NCI-H524 treated with DMSO at 0.1 percent for 48 hours (cell line): Measurements from ENCODE around the gene TGOLN2.
A peak's percentile ranks its signal among the peaks of the same experiment; 100 is the strongest.

Source experiments
- DNase-seq: peaks from one replicate; lab custom pipeline; 2025; lab: John Stamatoyannopoulos, UW

The TGOLN2 gene

GRCh38 chr2:85308896-85309555 is 18.8 kb downstream of the TGOLN2 start:
- peak; percentile 90 for DNase-seq

- DNase-seq: no peak
Observed at GRCh38 chr2:85308201-85308600, 19.6 kb downstream of the TGOLN2 start.

- DNase-seq: no peak
Observed at GRCh38 chr2:85307527-85307897, 20.3 kb downstream of the TGOLN2 start.

DNA sequence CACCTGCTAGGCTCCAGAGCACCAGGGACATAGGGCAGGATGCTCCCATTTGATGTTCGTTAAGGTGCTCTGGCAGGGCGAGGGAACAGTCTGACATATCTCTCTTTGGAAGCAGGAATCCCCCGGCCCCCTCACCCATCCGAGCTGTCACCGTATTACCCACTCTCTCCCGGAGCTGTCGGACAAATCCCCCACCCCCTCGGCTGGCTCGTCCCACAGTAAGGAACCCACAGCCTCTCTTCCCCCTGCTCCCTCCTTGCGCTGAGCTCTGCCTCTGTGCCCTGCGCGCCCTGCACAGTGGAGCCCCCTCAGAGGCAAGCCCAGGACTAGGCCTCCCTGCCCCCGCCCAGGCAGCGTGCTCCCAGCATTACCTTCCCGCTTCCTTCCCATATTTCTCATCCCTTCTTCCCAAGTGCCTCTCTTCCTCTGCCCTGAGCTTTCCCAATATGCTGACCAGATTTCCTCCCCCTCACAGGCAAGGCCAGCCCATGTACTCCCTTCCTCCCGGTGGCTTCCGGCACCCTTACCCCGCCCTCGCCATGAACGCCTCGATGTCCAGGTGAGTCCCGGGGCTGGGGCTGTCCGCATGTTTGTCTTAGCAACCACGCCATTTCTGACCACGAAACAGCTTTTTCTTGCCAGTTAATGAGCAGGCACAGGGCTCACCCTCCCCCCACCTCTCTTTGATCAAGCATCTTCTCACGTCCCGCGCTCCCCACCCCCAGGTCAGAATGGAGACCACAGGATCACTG is 23.8 kb downstream of the TGOLN2 start:
- no peak for DNase-seq

- no peak for DNase-seq
Observed at GRCh38 chr2:85302121-85302520, 25.7 kb downstream of the TGOLN2 start.

- DNase-seq: no peak
Observed at GRCh38 chr2:85291425-85292023, 36.3 kb downstream of the TGOLN2 start.

DNA sequence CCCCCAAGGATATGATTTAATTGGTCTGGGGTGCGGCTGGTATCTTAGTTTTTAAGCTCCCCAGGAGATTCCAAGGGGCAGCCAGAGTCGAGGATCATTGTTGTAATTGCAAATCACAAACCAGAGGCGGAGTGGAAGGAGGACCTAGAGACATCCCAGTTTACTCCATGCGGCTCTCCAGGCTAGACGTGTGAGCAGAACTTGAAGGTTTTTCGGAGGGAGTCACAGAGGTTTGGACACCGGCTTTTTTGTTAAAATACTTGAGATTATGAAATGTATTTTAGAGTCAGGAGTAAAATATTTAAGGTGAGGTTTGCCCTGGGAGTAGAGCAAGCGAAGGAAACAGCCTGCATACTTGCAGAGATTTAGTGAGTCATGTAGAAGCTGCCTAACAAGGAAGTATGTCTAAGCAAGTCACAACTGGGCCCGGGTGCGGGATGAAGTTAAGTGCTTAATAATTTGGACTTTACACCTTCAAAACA is 39.5 kb downstream of the TGOLN2 start:
- peak; percentile 53 for DNase-seq

GRCh38 chr2:85287721-85288120 is 40.1 kb downstream of the TGOLN2 start:
- no peak for DNase-seq

- DNase-seq: no peak
Observed at GRCh38 chr2:85286918-85287317, 40.9 kb downstream of the TGOLN2 start.

GRCh38 chr2:85283641-85284040 is 44.1 kb downstream of the TGOLN2 start:
- no peak for DNase-seq

DNA sequence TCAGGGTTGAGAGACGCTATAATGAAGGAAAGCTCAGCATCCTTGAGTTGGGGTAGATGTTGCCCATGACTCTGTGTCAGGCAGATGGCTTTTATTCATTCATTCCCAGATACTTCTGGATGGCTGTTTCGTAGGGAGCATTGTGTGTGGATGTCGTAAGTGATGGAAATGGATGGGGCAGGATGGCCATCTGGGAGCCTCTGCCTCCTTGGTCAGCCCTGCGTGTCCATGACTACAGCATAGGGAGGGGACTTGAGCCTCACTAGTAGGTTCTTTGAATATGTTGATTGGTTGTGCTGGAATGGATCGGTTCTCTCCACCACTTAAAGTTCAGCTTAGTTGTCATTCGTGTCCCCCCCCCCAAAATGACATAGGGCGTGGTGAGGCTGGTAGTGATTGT is 44.9 kb downstream of the TGOLN2 start:
- DNase-seq: no peak

DNA sequence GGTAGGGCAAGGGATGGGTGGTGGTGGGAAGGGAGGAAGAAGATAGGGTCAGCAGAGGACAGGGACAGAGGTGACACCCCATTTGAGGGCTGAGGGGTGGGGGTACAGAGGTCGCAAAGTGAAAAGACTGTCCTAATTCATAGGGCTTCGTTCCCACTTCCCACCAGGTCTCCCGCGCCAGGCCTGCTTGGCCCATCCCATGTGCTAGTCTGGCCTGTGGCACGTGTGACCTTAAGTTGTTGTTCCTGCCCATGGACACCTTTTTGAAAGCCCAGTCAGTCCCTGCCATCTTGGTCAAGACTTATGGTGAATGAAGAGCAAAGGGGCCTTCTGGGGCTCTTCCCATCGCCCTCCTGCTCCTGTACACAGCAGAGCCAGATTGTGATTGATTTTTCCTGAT is 46.2 kb downstream of the TGOLN2 start:
- no peak for DNase-seq

DNA sequence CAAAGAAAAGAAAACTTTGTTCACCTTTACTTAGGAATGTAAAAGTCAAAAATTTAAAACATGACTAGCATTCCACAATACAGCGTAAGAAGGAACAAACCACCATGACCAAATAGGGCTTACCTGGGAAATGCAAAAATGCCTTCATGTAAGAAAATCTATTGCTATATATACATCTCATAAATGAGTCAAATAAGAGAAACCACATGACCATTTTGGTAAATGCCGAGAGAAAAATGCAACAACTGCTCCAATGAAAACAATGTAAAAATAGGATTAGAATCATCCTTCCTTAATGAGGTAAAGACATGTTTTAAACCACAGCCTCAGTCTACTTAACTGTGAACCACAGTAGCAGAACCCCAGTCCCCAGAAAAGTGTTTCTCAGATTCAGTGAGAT is 49.4 kb downstream of the TGOLN2 start:
- DNase-seq: no peak

DNA sequence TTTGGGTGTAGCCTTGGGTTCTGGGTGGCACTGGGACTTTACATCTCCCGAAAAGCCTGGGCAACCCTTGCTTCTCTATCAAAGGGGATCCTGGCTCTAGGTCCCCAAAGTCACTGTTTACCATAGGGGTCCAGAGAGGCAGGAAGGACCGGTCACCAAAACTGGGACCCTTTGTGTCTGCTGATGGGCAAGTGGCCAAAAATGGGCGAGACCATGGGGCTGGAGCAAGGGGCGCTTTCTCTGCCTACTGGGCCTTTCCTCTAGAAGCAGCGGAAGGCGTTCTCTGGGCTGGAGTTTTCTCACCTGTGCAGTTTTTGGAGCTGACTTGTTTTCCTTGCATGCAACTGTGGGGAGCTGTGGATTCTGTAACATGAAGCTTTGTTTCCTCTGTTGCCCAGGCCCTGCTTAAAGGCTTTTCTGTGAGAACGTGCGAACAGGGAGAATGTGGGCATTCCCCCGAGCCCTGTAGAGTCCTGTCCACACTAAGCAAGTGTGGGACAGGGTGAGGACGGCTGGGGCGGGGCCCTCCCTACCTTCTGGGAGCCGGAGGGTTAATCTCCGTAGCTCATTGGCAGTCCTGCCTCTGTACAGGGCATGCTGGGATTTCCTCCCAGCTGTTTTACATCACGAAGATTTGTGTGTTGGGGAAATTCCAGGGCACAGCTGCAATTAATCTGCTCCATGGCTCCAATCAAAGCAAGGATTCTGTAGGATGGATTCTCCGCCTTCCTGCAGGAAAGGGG is 50.2 kb downstream of the TGOLN2 start:
- no peak for DNase-seq

GRCh38 chr2:85276571-85277118 is 51.1 kb downstream of the TGOLN2 start:
- no peak for DNase-seq

- no peak for DNase-seq
Observed at GRCh38 chr2:85275984-85276540, 51.7 kb downstream of the TGOLN2 start.

DNA sequence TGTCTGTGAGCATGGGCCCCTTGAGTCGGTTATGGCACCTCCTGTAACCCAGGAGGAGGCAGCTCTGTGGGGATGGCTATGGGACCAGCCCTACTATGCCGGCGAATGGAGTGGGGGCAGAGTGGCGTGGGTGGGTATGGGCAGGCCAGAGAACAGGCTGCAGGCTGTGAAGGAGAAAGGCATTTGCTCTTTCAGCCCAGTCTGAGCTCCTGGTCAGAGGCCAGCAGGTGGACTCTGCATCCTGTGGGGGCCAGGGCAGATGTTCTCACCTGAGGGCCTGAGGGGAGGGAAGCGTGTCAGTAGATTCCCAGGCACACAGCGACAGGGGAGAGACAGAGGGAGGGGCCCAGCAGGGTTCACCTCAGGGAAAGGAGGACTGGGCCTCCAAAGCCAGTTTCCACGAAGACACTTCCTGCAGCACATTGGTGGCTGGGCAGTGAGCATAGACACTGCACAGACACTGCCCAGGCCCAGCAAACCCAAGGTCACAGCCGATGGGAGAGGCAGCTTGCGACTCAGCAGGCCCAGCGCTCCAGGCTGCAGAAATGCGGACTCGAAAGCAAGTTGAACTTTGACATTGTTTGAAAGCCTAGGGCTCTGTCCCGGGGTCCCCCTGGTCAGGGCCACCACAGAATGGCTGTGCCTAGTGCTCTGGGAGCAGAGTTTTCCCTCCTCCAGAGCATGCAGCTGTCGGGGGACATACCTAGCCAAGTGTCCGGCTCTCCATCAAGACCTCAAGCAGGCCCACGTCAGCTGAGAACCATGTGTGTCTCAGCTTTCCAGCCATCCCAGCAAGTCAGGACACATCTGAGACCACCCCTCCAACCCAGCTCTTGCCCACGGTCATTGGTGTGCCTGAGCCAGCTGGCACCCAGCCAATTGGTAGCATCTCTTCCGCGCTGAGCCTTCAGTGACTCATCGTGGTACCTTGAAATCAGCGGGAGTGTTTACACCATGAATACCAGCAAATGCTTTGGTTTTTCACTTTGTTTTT is 53.8 kb downstream of the TGOLN2 start:
- DNase-seq: no peak

GRCh38 chr2:85272357-85272756 is 55.4 kb downstream of the TGOLN2 start:
- no peak for DNase-seq

- no peak for DNase-seq
Observed at GRCh38 chr2:85269959-85270358, 57.8 kb downstream of the TGOLN2 start.
